Measurements from ENCODE around the gene ACP7. TPM values are rescaled to one million over a fixed set of nuclear protein-coding genes. Genes with fewer than 3 reads are reported as not detected.
A peak's percentile ranks its signal among the peaks of the same experiment; 100 is the strongest.
"Not testable (repeated sequence)": the region's sequence is repeated elsewhere in the genome, so short reads cannot be mapped to it uniquely, and the experiment has no call there.

The ACP7 gene
- total RNA-seq, 1 donor from 2014 or later, result not detected

GRCh38 chr19:39110263-39110967, 26.2 kb downstream of the ACP7 start:
- DNase-seq, result peak; percentile 61

GRCh38 chr19:39111593-39112199, 27.5 kb downstream of the ACP7 start:
- DNase-seq, result no peak

GRCh38 chr19:39112338-39112890, 28.2 kb downstream of the ACP7 start:
- DNase-seq, result no peak

- no peak for DNase-seq
These were observed 29.0 kb downstream of the ACP7 start for GRCh38 chr19:39113199-39113598.

- no peak for DNase-seq
These were observed 31.1 kb downstream of the ACP7 start for GRCh38 chr19:39115105-39115847.

- DNase-seq, result not testable (repeated sequence)
These were observed 32.9 kb downstream of the ACP7 start for GRCh38 chr19:39117023-39117422.

GRCh38 chr19:39119830-39120229, 35.7 kb downstream of the ACP7 start:
- DNase-seq, result no peak

GRCh38 chr19:39122934-39123731, 39.0 kb downstream of the ACP7 start:
- no peak for DNase-seq

- no peak for DNase-seq
These were observed 40.1 kb downstream of the ACP7 start for GRCh38 chr19:39124136-39124764.

- DNase-seq, result no peak
These were observed 41.0 kb downstream of the ACP7 start for GRCh38 chr19:39125199-39125553.

GRCh38 chr19:39125554-39126311, 41.6 kb downstream of the ACP7 start, which contains the start of gene PAK4:
TSS of gene PAK4 (plus strand) at chr19:39125786. CDS start at chr19:39169554, 43,768 bp downstream.
- peak; percentile 98 for DNase-seq

GRCh38 chr19:39126312-39127187, 42.4 kb downstream of the ACP7 start:
- peak; percentile 33 for DNase-seq

GRCh38 chr19:39127812-39128515, 43.8 kb downstream of the ACP7 start:
- no peak for DNase-seq

GRCh38 chr19:39128516-39129079, 44.4 kb downstream of the ACP7 start:
- DNase-seq, result no peak

GRCh38 chr19:39129116-39129515, 44.9 kb downstream of the ACP7 start:
- no peak for DNase-seq

GRCh38 chr19:39130337-39131254, 46.4 kb downstream of the ACP7 start:
- DNase-seq, result no peak

GRCh38 chr19:39131255-39131755, 47.1 kb downstream of the ACP7 start:
- DNase-seq, result peak; percentile 65

Data from dermis blood vessel endothelial cell (primary cell).